Amniotic stem cell (primary cell): ENCODE results near the gene ADAM12.
A peak's percentile ranks its signal among the peaks of the same experiment; 100 is the strongest.
"Not testable (repeated sequence)": the region's sequence is repeated elsewhere in the genome, so short reads cannot be mapped to it uniquely, and the experiment has no call there.

ENCODE experiments used
- DNase-seq: peaks from one replicate; lab custom pipeline; 2025; lab: John Stamatoyannopoulos, UW

ADAM12 gene

GRCh38 chr10:126177417-126178030, 210.8 kb downstream of the ADAM12 start:
- DNase-seq, result no peak

- DNase-seq, result no peak
Measured at GRCh38 chr10:126175641-126176262, 212.5 kb downstream of the ADAM12 start.

- not testable (repeated sequence) for DNase-seq
Measured at GRCh38 chr10:126172755-126173154, 215.5 kb downstream of the ADAM12 start.

DNA sequence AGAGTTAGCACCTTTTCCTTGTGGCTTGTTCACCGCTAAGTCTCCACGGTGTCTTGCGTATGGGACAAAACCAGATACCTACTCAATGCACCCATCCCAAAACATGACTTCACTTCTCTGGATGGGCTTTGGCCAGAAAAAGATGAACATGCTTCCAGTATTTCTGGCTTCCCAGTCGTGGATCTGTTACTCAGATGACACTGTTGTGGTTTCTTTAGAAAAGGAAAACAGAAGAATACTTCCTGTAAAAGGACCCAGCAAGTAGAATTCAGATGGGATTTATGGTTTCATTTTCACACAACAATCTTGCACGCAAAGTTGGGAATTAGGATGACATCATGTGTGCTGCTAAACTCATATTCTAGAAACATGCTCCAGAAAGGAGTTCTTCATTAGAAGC, 216.7 kb downstream of the ADAM12 start:
- DNase-seq, result peak; percentile 80

DNA sequence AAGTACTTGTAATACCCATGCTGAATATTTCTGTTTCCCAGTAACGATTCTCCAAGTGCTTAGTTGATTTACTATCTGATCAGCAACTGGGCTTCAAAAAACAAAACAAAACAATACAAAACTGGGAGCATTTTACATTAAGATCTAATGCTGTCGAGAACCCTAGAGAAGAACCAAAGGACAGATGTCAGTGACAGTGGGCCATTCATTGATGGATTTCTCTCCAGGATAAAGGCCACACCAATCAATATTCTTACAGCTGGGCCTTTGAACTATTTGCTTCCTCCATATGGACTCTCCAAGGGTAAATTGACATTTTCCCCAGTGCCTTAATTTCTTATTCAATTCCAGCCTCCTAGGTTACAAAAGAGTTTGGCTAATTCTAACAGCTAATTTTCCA, 217.5 kb downstream of the ADAM12 start:
- no peak for DNase-seq

DNA sequence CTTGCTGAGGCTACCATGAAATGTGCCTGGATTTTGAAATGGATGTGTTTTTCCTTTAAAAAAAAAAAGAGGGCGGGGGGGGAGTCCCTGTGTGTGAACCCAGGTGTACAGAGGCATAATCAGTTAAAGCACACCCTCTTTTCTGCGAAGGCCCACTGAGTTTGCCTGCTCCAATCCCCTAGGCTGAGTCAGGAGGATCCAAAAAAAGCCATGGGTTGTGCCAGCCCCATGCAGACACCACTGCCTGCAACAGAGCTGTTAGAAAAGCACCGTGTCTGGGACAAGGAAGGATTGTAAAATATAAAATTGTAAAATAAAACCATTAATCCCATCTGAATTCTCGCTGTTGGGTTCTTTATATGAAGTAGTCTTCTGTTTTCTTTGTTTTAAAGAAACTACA, 217.9 kb downstream of the ADAM12 start:
- no peak for DNase-seq

- DNase-seq, result no peak
Measured at GRCh38 chr10:126169899-126170298, 218.4 kb downstream of the ADAM12 start.

- no peak for DNase-seq
Measured at GRCh38 chr10:126166797-126167196, 221.5 kb downstream of the ADAM12 start.

GRCh38 chr10:126165874-126166273, 222.4 kb downstream of the ADAM12 start:
- no peak for DNase-seq

DNA sequence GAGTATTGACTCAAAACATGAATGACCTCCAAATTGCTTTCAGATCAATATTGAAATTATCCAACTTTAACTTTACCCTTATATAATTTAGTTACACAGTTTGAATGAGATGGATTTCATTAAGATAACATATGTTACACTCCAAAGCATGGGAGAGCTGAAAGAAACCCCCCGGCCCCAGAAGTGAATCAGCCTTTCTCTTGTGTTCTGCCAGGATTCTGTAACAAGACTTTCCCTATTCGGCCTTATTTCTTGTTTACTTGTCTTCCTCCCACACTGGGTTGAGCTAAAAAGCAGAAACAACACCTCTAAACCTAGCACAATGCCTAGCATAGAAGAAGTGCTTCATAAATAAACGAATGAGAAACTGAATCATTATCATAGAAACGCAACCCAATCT, 224.8 kb downstream of the ADAM12 start:
- DNase-seq, result no peak

DNA sequence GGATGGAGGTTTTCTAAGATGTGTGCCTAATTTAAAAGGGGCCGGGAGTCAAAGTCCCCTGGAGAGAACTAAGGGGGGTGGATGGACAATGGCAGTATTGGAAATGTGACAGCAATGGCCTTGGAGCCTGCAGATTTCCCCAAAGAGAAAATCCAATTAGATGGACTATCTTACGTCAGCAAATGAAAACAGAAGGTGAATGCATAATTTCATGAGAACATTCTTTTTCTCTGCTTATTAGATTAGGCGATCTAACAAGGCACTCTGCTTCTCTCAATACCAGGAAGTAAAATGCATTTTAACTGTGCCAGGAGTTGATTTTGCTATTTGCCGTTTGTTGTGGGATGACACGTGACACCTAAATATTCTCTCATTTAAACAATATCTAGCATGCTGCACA, 226.6 kb downstream of the ADAM12 start:
- no peak for DNase-seq

GRCh38 chr10:126160971-126161630, 227.2 kb downstream of the ADAM12 start:
- DNase-seq, result no peak

DNA sequence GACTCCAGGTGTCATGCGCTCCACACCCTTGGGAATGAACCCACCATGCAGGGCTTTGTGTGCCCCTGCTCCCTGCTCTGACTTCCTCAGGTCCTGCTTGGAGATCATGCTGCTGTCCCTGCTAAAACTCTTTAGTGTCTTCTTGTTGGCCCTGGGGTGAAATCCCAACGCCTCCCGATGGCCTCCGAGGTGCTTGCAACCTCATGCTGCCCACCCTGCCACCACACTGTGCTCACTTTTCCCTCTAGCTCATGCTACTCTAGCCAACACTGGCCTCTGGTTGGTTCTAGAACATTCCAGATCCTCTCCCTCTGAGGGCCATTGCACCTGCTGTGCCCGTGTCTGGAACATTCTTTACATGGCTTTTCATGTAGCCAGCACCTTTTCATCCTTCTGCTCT, 227.7 kb downstream of the ADAM12 start:
- no peak for DNase-seq

- DNase-seq, result no peak
Measured at GRCh38 chr10:126158133-126158892, 230.0 kb downstream of the ADAM12 start.

- no peak for DNase-seq
Measured at GRCh38 chr10:126157189-126157588, 231.1 kb downstream of the ADAM12 start.

- no peak for DNase-seq
Measured at GRCh38 chr10:126156503-126156902, 231.8 kb downstream of the ADAM12 start.

GRCh38 chr10:126156012-126156411, 232.3 kb downstream of the ADAM12 start:
- DNase-seq, result no peak

- DNase-seq, result no peak
Measured at GRCh38 chr10:126155528-126155927, 232.7 kb downstream of the ADAM12 start.

- no peak for DNase-seq
Measured at GRCh38 chr10:126153711-126154628, 234.3 kb downstream of the ADAM12 start.

DNA sequence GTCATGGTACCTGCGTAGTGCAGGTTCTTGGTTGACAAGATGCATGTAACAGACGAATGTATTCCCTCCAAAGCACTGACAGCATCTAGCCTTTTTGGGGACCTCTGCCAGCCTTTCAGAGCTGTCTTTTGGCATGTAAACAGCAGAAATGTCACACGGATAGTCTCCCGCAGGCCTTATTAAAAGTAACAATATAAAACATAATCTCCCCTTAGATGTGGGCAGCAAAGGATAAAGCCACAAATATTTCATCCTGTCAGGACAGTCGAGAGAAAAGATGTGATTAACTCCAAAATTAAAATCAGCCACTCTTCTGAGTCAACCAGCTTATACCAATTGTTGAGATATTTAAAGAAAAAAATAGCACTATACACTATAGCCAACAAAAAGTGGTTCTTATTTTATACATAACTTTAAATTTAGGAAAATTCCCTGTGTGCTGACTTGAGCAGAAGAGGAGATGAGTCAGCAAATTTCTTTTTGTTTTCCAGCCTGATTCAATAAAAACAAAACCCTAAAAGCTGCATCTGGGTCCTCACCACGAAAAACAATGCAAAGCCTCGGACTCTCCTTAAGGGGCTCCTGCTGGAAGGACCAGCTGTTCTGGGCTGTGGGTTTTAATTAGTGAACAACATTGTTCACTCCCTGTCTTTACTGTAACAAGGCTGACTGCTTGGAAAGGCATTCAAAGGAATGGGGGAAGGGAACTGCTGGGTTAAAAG, 240.2 kb downstream of the ADAM12 start:
- peak; percentile 66 for DNase-seq

GRCh38 chr10:126146771-126147170, 241.5 kb downstream of the ADAM12 start:
- no peak for DNase-seq
